ENCODE measurements around the gene ALOX5. TPM values are rescaled to one million over a fixed set of nuclear protein-coding genes. Genes with fewer than 3 reads are reported as not detected.

Gene ALOX5
- total and polyA plus RNA-seq, 4 donors = 2.9 to 16.9 (median 8.4) TPM

GRCh38 chr10:45422866-45423659 is 49.0 kb downstream of the ALOX5 start:
- DNase-seq (ENCODE audit: low spot score) = no peak
- Histone ChIP-seq H3K27ac (ENCODE audit: low read depth in 1 of 2, low read length in 2 of 2) (no peak overlapping the region), H3K27me3 (ENCODE audit: control insufficient read depth in 4 of 4, insufficient read depth in 4 of 4, low read length in 3 of 4) (no peaks in the 10 kb centered on the region), H3K36me3 (ENCODE audit: control insufficient read depth in 4 of 4, insufficient read depth in 3 of 4, low read depth in 1 of 4, low read length in 3 of 4) (no peaks in the 10 kb centered on the region), H3K4me1 (ENCODE audit: control insufficient read depth in 4 of 4, insufficient read depth in 4 of 4, low read length in 3 of 4) (peaks cover 0 to 15% (median 10%) of the 10 kb centered on the region in 4 donors), H3K9ac (ENCODE audit: low read depth in 1 of 2, low read length in 2 of 2) (no peak overlapping the region), H3K9me3 (ENCODE audit: control insufficient read depth in 4 of 4, low read length in 3 of 4) (no peaks in the 10 kb centered on the region), H3K4me3 (ENCODE audit: low read depth in 1 of 3, low read length in 3 of 3) (no peak overlapping the region)
- 86% methylated on average over 9 of the region's 9 CpGs for WGBS
- no peak for TF ChIP-seq ATF3 (IDR thresholded peaks at IDR 0.05)

- H3K36me3 ChIP-seq (ENCODE audit: control insufficient read depth in 4 of 4, insufficient read depth in 3 of 4, low read depth in 1 of 4, low read length in 3 of 4) = no peaks in the 10 kb centered on the region
- TF ChIP-seq SP1 (IDR thresholded peaks at IDR 0.05) (no peak), FOXA1 (IDR thresholded peaks at IDR 0.05) (no peak), ATF3 (IDR thresholded peaks at IDR 0.05) (no peak)
- DNase-seq (ENCODE audit: low spot score) = no peak
These were observed 50.0 kb downstream of the ALOX5 start for GRCh38 chr10:45423976-45424499.

GRCh38 chr10:45424668-45425404 is 50.8 kb downstream of the ALOX5 start:
- WGBS = 75% methylated on average over 15 of the region's 15 CpGs
- no peak overlapping the region for H3K27ac ChIP-seq (ENCODE audit: low read depth in 1 of 2, low read length in 2 of 2)
- DNase-seq (ENCODE audit: low spot score) = no peak

More at GRCh38 chr10:45423976-45424499, 50.0 kb downstream of the ALOX5 start:
- peaks cover 0 to 12% (median 7%) of the 10 kb centered on the region in 4 donors for H3K4me1 ChIP-seq (ENCODE audit: control insufficient read depth in 4 of 4, insufficient read depth in 4 of 4, low read length in 3 of 4)
- no peak overlapping the region for H3K4me3 ChIP-seq (ENCODE audit: low read depth in 1 of 3, low read length in 3 of 3)
- no peaks in the 10 kb centered on the region for H3K9me3 ChIP-seq (ENCODE audit: control insufficient read depth in 4 of 4, low read length in 3 of 4)
- H3K27ac ChIP-seq (ENCODE audit: low read depth in 1 of 2, low read length in 2 of 2) = no peak overlapping the region
- H3K9ac ChIP-seq (ENCODE audit: low read depth in 1 of 2, low read length in 2 of 2) = no peak overlapping the region
- H3K27me3 ChIP-seq (ENCODE audit: control insufficient read depth in 4 of 4, insufficient read depth in 4 of 4, low read length in 3 of 4) = no peaks in the 10 kb centered on the region
- WGBS = 93% methylated on average over 7 of the region's 7 CpGs

More at GRCh38 chr10:45424668-45425404, 50.8 kb downstream of the ALOX5 start:
- Histone ChIP-seq H3K9me3 (ENCODE audit: control insufficient read depth in 4 of 4, low read length in 3 of 4) (no peaks in the 10 kb centered on the region), H3K27me3 (ENCODE audit: control insufficient read depth in 4 of 4, insufficient read depth in 4 of 4, low read length in 3 of 4) (no peaks in the 10 kb centered on the region), H3K9ac (ENCODE audit: low read depth in 1 of 2, low read length in 2 of 2) (no peak overlapping the region), H3K4me1 (ENCODE audit: control insufficient read depth in 4 of 4, insufficient read depth in 4 of 4, low read length in 3 of 4) (peaks cover 0 to 11% (median 4%) of the 10 kb centered on the region in 4 donors), H3K36me3 (ENCODE audit: control insufficient read depth in 4 of 4, insufficient read depth in 3 of 4, low read depth in 1 of 4, low read length in 3 of 4) (no peaks in the 10 kb centered on the region), H3K4me3 (ENCODE audit: low read depth in 1 of 3, low read length in 3 of 3) (no peak overlapping the region)
- no peak for TF ChIP-seq JUND (IDR thresholded peaks at IDR 0.05)
- no peak for TF ChIP-seq CTCF (IDR thresholded peaks at IDR 0.05; ENCODE audit: low read depth, low read length, missing input control)
- no peak for TF ChIP-seq SP1 (IDR thresholded peaks at IDR 0.05)
- TF ChIP-seq NR2F2 (IDR thresholded peaks at IDR 0.05) = no peak
- TF ChIP-seq FOXA1 (IDR thresholded peaks at IDR 0.05) = no peak
- no peak for TF ChIP-seq REST (IDR thresholded peaks at IDR 0.05)
- TF ChIP-seq ZBTB33 (IDR thresholded peaks at IDR 0.05) = no peak
- TF ChIP-seq FOXA2 (IDR thresholded peaks at IDR 0.05) = no peak
- no peak for TF ChIP-seq YY1 (IDR thresholded peaks at IDR 0.05)
- TF ChIP-seq HNF4G (IDR thresholded peaks at IDR 0.05) = no peak
- no peak for TF ChIP-seq TAF1 (conservative IDR thresholded peaks at IDR 0.05)
- TF ChIP-seq RXRA (IDR thresholded peaks at IDR 0.05) = no peak
- no peak for TF ChIP-seq ATF3 (IDR thresholded peaks at IDR 0.05)
- no peak for TF ChIP-seq GABPA (IDR thresholded peaks at IDR 0.05 in 1 of 2, conservative IDR thresholded peaks at IDR 0.05 in 1 of 2)
- TF ChIP-seq HNF4A (conservative IDR thresholded peaks at IDR 0.05) = no peak
